ENCODE results near the gene PHF23.

GRCh38 chr17:7232114-7232513 is 7.1 kb downstream of the PHF23 start:
- TF ChIP-seq ZNF263 (CRISPR knock-in tag; IDR thresholded peaks at IDR 0.05; ENCODE audit: low read depth), result no peak
- TF ChIP-seq, protein P1, sequence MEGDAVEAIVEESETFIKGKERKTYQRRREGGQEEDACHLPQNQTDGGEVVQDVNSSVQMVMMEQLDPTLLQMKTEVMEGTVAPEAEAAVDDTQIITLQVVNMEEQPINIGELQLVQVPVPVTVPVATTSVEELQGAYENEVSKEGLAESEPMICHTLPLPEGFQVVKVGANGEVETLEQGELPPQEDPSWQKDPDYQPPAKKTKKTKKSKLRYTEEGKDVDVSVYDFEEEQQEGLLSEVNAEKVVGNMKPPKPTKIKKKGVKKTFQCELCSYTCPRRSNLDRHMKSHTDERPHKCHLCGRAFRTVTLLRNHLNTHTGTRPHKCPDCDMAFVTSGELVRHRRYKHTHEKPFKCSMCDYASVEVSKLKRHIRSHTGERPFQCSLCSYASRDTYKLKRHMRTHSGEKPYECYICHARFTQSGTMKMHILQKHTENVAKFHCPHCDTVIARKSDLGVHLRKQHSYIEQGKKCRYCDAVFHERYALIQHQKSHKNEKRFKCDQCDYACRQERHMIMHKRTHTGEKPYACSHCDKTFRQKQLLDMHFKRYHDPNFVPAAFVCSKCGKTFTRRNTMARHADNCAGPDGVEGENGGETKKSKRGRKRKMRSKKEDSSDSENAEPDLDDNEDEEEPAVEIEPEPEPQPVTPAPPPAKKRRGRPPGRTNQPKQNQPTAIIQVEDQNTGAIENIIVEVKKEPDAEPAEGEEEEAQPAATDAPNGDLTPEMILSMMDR (IDR thresholded peaks at IDR 0.05), result no peak
- no peak for TF ChIP-seq JUN (CRISPR knock-in tag; IDR thresholded peaks at IDR 0.05)
- no peak for TF ChIP-seq NR2C2 (CRISPR knock-in tag; IDR thresholded peaks at IDR 0.05)
- TF ChIP-seq ELF4 (CRISPR knock-in tag; IDR thresholded peaks at IDR 0.05; ENCODE audit: low read depth), result no peak
- TF ChIP-seq, protein P2, sequence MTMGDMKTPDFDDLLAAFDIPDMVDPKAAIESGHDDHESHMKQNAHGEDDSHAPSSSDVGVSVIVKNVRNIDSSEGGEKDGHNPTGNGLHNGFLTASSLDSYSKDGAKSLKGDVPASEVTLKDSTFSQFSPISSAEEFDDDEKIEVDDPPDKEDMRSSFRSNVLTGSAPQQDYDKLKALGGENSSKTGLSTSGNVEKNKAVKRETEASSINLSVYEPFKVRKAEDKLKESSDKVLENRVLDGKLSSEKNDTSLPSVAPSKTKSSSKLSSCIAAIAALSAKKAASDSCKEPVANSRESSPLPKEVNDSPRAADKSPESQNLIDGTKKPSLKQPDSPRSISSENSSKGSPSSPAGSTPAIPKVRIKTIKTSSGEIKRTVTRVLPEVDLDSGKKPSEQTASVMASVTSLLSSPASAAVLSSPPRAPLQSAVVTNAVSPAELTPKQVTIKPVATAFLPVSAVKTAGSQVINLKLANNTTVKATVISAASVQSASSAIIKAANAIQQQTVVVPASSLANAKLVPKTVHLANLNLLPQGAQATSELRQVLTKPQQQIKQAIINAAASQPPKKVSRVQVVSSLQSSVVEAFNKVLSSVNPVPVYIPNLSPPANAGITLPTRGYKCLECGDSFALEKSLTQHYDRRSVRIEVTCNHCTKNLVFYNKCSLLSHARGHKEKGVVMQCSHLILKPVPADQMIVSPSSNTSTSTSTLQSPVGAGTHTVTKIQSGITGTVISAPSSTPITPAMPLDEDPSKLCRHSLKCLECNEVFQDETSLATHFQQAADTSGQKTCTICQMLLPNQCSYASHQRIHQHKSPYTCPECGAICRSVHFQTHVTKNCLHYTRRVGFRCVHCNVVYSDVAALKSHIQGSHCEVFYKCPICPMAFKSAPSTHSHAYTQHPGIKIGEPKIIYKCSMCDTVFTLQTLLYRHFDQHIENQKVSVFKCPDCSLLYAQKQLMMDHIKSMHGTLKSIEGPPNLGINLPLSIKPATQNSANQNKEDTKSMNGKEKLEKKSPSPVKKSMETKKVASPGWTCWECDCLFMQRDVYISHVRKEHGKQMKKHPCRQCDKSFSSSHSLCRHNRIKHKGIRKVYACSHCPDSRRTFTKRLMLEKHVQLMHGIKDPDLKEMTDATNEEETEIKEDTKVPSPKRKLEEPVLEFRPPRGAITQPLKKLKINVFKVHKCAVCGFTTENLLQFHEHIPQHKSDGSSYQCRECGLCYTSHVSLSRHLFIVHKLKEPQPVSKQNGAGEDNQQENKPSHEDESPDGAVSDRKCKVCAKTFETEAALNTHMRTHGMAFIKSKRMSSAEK (CRISPR knock-in tag; IDR thresholded peaks at IDR 0.05; ENCODE audit: borderline replicate concordance), result no peak
- no peak for TF ChIP-seq ATF1 (CRISPR knock-in tag; IDR thresholded peaks at IDR 0.05)
- no peak for TF ChIP-seq FOXJ3 (CRISPR knock-in tag; IDR thresholded peaks at IDR 0.05; ENCODE audit: borderline replicate concordance)
- TF ChIP-seq TEAD4 (CRISPR knock-in tag; IDR thresholded peaks at IDR 0.05), result no peak
- no peak for TF ChIP-seq CREM (CRISPR knock-in tag; IDR thresholded peaks at IDR 0.05)
- no peak for TF ChIP-seq ATF2 (CRISPR knock-in tag; IDR thresholded peaks at IDR 0.05; ENCODE audit: borderline replicate concordance, low read depth)
- TF ChIP-seq, protein P3, sequence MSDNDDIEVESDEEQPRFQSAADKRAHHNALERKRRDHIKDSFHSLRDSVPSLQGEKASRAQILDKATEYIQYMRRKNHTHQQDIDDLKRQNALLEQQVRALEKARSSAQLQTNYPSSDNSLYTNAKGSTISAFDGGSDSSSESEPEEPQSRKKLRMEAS (CRISPR knock-in tag; IDR thresholded peaks at IDR 0.05), result no peak
- no peak for TF ChIP-seq RELA (CRISPR knock-in tag; IDR thresholded peaks at IDR 0.05; ENCODE audit: borderline replicate concordance)
